Measurements from ENCODE around the gene NBEAL2.

Gene NBEAL2

GRCh38 chr3:46946856-46947545, 32.5 kb upstream of the NBEAL2 start:
- no peak for TF ChIP-seq CTCF (IDR thresholded peaks at IDR 0.05)

GRCh38 chr3:46947546-46947901, 31.9 kb upstream of the NBEAL2 start:
- TF ChIP-seq CTCF (IDR thresholded peaks at IDR 0.05): no peak

GRCh38 chr3:46947981-46948791, 31.3 kb upstream of the NBEAL2 start:
- no peak for TF ChIP-seq CTCF (IDR thresholded peaks at IDR 0.05)

- TF ChIP-seq CTCF (IDR thresholded peaks at IDR 0.05): no peak
Observed at GRCh38 chr3:46948830-46949671, 30.4 kb upstream of the NBEAL2 start.

- no peak for TF ChIP-seq CTCF (IDR thresholded peaks at IDR 0.05)
Observed at GRCh38 chr3:46950177-46950576, 29.3 kb upstream of the NBEAL2 start.

GRCh38 chr3:46950650-46951241, 28.7 kb upstream of the NBEAL2 start:
- TF ChIP-seq CTCF (IDR thresholded peaks at IDR 0.05): no peak

- no peak for TF ChIP-seq CTCF (IDR thresholded peaks at IDR 0.05)
Observed at GRCh38 chr3:46952813-46953212, 26.7 kb upstream of the NBEAL2 start.

Data from LNCAP (cell line).